GM19328 (cell line): ENCODE measurements around the gene PIAS4.
"Not testable (repeated sequence)": the region's sequence is repeated elsewhere in the genome, so short reads cannot be mapped to it uniquely, and the experiment has no call there.

Source experiments
- ATAC-seq: cut with Tn5 transposase; IDR thresholded peaks from one replicate; pipeline ENCODE4 v1.9.1; 2021; ENCODE audit warnings: mild to moderate bottlenecking, moderate library complexity; ENCODE audit not compliant: unreplicated experiment

The PIAS4 gene

DNA sequence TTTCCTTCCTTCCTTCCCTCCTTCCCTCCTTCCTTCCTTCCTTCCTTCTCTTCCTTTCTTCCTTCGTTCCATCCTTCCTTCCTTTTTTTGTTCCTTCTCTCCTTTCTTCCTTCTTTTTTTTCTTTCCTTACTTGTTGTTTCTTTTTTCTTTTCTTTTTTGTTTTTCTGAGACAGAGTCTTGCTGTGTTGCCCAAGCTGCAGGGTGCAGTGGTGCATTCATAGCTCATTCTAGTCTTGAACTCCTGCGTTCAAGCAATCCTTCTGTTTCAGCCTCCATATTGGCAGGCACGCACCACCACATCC lies 16.8 kb upstream of the PIAS4 start:
- ATAC-seq = no peak

DNA sequence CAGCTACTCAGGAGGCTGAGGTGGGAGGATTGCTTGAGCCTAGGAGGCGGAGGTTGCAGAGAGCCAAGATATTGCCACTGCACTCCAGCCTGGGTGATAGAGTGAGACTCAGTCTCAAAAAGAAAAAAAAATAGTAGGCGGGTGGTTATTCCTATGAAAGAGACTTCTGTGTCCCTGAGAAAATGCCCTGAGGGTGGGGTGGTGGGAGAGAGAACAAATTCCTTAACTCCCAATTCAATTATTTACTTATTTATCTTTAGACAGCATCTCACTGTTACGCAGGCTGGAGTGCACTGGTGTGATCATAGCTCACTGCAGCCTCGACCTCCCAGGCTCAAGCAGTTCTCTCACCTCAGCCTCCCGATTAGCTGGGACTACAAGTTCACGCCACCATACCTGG lies 11.9 kb upstream of the PIAS4 start:
- no peak for ATAC-seq

DNA sequence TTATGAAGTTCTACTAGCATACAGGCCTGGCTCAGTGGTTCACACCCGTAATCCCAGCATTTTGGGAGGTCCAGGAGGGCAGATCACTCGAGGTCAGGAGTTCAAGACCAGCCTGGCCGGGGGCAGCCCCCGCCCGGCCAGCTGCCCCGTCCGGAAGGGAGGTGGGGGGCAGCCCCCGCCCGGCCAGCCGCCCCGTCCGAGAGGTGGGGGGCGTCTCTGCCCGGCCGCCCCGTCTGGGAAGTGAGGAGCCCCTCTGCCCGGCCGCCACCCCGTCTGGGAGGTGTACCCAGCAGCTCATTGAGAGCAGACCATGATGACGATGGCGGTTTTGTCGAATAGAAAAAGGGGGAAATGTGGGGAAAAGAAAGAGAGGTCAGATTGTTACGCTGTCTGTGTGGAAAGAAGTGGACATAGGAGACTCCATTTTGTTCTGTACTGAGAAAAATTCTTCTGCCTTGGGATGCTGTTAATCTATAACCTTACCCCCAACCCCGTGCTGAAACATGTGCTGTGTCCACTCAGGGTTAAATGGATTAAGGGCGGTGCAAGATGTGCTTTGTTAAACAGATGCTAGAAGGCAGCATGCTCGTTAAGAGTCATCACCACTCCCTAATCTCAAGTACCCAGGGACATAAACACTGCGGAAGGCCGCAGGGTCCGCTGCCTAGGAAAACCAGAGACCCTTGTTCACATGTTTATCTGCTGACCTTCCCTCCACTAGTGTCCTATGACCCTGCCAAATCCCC lies 8.7 kb upstream of the PIAS4 start:
- ATAC-seq = not testable (repeated sequence)

DNA sequence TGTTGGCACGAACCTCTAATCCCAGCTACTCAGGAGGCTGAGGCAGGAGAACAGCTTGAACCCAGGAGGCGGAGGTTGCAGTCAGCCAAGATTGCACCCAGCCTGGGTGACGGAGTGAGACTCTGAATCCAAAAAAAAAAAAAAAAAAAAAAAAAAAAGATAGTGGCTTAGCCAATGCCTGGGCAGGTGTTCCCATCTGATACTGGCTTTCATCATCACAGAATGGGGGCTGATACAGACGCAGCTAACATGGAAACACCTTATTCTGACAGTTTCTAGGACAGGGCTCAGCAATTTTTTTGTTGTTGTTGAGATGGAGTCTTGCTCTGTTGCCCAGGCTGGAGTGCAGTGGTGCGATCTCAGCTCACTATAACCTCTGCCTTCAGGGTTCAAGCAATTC lies 6.7 kb upstream of the PIAS4 start:
- ATAC-seq = not testable (repeated sequence)

DNA sequence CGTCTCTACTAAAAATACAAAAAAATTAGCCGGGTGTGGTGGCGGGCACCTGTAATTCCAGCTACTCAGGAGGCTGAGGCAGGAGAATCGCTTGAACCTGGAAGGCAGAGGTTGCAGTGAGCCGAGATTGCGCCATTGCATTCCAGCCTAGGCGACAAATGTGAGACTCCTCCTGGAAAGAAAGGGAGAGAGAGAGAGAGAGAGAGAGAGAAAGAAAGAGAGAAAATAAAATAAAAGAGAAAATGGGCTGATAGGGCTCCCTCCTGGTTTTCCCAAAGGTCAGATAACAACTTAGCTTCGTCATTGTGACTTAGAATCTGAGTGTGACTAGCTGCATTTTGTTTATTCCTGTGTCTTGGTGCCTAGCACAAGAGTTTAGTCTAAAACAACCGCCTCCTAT lies 2.1 kb upstream of the PIAS4 start:
- ATAC-seq = not testable (repeated sequence)

DNA sequence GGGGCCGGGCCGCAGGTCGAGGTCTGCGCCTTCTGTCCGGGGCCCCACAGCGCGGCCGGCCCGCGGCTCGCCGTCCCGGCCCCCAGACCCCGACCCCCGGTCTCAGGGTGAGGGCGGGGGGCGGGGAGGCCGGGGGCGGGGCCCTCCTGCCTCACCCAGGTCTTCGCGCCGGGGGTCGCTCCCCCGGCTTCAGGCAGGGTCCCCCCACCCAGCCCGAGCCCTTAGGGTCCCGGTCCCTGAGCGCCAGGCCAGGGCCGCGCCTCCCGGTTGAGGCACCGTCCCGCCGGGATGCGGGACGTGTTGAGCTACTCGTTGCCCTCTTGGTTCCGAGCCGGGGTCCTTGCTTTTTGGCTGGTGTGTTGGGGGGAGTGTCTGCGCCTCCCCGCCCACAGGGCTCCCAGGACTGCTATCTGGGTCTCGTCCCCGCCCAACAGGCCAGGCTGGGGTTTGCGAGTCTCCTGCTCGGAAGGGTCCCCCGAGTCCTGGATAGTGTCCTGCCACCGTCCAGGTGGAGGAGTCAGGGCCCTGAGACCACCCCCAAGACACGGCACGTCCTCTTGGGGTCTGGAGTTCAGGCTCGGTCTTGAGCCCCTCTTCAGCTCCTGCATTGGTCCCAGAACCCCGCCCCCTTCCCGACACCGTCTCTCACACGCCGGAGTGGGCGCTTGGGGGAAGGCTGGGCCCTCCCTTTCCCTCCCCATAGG lies 452 bp downstream of the PIAS4 start:
- peak; percentile 25 for ATAC-seq

DNA sequence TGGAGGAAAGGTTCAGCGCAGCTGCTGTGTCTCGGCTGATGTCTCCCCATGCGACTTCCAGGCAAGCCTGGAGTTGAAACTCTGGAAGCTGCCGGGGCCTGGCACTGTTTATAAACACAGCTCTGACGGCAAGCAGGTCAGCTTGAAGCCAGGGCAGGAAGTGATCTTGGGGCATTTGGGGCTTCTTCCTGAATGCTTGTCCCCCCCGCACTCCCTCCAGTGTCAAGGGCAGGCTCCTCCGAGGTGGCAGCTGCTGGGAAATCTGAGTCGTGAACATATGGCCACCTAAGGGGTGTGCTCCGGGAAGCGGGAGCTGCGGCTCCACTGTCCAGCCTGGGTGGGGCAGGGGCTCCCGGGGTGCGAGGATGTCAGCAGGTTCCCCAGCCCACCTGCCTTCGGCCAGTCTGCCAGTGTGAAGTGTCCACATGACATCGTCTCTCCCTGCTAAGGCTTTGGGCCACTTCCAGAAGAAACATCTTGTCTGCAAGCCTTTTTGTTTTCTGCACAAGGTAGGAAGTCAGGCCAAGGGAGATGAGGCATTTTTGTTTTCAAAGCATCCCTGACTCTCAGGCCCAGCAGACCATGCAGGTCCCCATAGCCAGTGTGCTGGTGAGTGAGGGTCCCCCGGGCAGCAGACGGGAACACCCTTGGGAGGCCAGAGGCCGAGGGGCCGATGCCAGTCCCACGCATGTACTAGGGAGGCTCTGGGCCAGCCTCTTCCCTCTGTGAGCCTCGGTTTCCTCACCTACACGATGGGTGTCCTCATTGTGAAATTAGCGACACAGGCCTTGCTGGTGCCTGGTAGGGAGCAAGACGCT lies 2.7 kb downstream of the PIAS4 start:
- no peak for ATAC-seq

DNA sequence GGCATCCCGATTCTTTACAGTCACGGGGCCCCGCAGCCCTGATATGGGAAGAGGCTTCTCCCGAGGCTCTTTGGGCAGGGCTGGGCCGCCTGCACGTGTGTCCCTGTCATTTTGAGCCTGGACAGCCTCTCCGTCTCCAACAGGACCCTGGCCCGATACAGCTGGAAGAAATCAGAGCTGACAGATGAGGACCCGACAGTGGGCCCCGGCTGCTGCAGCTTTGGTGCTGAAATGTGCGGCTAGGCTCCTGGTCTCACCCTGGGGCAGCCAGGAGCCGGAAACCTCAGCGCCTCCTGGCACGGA lies 3.2 kb downstream of the PIAS4 start:
- no peak for ATAC-seq

DNA sequence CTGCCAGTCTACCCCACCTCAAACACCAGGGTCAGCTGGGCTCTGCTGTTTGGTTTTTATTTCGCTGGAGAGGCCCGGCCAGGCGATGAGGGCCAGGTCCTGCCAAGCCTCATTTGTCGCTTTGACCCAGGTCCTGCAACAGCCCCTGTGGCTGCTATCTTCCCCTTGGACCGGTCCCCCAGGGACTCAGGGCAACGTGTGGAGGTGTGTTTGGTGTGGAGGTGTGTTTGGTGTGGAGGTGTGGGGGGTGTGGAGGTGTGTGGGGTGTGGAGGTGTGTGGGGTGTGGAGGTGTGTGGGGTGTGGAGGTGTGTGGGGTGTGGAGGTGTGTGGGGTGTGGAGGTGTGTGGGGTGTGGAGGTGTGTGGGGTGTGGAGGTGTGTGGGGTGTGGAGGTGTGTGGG lies 3.9 kb downstream of the PIAS4 start:
- ATAC-seq = not testable (repeated sequence)

DNA sequence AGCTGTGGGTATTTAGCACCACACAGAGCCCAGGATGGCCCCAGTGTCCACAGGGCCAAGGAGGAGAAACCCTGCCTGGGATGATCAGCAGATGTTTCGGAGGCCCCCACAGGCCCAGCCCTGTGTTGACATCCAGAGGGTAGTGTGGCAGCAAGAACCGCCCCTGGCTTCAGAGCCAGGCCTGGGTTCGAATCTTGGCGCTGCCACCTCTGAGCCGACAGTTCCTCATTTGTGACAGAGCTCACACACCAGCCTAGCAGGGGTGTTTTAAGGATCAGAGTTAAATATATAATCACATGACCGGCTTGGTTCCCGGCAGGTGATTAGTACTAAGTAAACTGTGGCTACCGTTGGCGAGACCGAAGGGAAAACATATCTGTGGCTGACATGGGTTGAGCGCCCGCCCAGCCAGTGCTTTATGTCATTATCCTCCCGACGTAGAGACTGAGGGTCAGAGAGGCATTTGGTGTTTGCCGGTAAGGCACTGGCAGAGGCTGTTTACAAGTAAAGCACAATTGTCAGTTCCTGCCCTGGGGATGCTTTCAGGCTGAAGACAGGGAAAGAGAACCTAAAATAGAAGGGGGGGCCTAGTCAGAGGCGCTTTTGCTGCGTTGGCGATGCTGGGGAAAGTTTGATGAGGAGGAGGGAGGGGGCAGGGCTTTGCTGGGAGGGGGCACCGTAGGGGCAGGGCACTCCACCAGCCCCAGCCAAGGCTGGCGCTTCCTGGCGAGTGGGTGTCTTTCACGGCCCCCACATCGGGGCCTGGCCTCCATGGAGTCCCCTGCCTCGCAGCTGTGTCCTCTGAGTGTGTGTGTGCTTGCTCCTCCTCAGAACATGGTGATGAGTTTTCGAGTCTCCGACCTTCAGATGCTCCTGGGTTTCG lies 4.8 kb downstream of the PIAS4 start:
- no peak for ATAC-seq

DNA sequence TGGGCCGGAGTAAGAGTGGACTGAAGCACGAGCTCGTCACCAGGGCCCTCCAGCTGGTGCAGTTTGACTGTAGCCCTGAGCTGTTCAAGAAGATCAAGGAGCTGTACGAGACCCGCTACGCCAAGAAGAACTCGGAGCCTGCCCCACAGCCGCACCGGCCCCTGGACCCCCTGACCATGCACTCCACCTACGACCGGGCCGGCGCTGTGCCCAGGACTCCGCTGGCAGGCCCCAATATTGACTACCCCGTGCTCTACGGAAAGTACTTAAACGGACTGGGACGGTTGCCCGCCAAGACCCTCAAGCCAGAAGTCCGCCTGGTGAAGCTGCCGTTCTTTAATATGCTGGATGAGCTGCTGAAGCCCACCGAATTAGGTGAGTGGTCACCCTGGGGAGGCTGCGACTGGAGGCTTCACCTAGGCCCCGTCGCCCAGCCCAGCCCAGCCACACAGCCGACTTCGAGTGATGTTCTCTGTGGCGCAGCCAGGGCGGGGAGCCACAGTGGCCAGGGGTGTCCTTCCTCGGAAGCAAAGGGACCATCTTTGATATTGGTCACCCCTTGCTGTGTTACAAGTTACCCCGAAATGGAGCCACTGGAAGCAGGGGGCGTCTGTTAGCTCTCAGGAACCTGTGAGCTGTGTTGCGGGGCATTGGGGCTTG lies 5.6 kb downstream of the PIAS4 start:
- ATAC-seq = no peak

DNA sequence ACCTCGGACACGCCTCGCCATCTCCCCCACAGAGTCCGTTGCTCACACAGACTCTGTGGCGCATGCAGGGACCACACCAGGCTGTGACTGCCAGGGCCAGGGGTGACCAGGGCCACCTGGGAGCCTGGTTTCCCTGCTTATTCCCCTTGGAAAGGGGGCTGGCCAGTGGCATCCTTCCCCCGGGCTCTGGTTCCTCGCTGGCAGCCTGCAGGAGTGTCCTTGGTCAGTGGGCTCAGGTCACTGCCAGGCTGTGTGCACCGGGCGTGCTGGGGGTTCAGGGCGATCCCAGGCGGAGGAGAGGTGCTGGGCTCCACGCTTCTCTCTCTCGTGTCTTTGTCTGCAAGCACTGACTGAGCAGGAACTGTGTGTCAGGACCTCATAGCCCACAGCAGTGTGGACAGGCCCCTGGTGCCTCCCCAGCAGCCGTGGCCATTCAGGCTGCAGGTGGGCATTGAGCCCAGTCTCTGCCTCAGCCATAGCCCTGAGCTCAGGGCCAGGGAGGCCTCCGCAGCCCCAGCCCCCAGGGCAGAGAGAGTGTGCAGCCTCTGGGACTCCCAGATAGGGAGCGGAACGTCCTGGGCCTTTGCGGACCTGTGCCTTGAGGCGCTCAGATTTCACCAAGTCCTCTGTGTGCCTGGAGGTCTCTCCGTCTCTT lies 6.5 kb downstream of the PIAS4 start:
- no peak for ATAC-seq

DNA sequence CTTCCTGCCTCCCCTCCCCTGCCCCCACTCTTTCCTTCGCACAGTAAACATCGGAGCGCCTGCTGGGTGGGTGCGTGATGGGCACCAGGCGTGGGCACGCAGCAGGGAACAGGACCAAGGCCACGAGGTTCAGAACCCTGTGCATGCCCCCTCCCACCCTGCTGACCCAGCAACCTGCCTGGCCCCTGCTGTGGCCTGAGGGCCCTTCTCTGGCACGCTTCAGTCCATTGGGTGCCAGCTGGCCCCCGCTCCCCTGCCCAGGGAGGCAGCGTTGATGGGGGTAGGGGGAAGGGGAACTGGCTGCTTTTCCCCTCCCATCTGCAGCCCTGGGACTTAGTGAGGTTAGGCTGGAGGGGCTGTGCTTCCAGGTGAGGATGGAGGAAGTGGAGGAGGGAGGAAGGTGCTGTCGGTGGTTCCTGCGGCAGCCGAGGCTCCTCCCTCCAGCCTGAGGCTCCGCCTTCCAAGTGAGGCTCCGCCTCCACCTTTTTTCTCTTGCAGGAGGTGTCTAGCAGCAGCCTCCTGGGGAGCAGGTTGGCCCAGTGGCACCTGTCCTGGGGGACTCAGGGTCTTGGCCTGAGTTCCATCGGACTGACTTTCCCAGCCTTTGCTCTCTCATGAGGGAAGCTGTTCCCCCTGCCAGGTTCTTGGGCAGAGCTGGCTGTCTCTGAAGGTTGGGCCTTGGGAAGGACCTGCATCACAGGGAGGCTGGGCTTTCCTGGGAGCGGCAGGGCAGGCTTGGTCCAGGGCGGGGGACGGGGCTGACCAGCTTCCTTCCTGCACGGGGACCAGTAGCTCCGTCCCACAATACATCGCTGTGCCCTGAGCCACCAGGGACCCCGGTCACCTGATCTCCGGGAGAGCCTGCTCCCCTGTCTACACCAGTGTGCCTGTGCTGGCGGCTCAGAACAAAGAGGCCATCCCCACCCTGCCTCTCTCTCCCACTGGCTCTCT lies 7.3 kb downstream of the PIAS4 start:
- ATAC-seq = no peak

DNA sequence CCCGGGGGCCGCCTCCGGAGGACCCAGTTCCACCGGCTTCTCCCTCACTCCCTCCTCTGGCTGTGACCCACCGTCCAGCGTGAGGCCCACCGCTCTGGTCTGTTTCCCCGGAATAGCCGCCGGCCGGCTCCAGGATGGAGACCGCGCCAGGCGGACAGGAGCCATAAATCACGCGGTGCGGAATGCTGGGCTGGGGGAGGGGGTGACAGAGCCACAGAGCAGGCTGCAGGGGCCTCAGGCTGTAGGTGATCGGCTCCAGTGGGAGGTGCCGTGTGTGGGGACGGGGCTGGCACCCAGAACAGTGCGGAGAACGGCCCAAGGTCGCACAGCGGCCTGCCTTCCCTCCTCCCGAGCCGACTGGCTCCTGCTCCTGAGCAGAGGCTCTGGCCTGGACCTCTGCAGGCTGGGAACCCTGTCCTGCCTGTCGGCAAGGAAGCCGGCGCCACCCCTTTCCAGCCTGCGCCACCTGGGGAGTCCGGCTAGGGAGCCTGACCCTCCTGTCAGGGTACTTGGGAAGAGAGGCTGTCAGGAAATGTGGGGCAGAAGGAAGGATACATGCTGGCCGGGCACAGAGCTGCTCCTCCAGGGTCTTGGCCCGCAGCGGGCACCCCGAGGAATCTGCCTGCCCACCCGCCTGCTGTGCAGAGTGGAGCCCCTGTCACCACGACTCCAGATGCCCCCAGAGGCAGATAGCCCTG lies 8.3 kb downstream of the PIAS4 start:
- no peak for ATAC-seq

DNA sequence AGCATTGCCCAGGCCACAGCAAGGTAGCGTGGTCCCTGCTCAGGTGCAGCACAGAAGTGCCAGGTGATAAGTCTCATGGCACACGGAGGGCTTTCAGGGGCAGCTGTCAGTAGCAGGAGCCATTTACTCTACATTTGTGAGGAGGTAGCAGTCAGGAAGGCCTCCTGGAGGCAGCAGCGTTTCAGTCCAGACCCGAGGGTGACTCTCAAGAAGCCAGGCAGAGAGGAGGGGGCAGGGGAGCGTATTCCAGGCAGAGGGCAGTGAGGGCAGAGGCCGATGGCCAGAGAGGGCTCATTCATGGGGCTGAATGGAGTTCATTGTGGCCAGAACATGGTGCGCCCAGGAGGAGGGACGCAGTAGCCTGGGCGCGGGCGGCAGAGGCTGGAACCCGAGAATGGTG lies 8.9 kb downstream of the PIAS4 start:
- no peak for ATAC-seq

DNA sequence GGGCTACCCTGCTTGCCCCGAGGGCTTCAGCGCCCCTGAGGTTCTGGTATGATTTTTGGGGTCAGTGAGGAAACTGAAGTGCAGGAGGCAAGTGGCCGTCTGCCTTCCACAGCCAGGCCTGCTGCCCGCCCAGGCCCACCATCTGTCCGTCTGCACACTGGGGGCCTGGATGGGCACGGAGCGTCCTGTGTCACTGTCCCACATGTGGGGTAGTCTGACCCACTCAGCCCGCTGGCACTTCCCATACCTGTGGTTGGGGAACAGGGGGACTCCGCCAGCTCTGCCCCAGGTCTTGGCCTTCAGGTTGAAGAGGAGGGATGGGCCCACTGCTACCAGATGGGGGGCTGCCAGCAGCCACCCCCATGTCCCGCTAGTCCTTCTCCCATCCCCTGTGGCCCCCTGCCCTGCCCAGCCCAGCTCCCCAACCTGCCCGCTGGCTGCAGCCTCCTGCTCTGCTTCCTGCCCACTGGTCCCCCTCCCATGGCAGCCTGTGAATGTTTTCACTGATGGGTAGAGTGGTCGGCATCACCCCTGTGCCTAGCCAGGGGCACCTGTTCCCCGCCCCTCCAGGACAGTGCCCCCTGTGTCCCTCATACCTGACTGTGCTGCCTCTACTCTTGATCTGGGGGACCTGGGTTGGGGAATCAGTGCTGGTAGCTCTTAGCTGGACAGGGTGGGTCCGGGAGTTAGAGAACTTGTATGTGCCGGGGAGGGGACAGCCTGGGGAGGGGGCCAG lies 9.5 kb downstream of the PIAS4 start:
- no peak for ATAC-seq

DNA sequence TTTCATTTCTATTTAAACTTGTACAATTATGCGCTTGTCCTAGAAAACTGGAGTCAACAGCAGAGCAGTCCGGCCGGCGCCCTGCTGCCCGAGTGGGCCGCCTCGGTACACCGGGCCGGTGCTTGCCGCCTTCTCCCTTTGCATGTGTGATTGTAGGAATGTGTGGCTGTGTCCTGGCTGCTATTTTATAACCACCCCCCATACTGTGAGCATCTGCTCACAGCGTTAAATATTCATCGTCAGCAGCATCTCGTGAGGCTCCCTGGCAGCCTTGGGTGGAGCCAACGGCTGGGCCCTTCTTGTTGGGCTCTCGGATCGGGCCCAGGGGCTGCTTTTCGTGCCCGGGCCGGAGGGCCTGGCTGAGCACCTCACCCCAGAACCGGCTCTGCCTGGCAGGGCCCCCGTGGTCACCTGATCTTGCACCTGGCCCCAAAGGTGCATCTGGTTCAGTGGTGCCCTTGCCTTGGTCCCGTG lies 10.6 kb downstream of the PIAS4 start:
- ATAC-seq = no peak
